Smooth muscle cell (in vitro differentiated cells): ENCODE results near the gene NEUROD6. TPM values are rescaled to one million over a fixed set of nuclear protein-coding genes. Genes with fewer than 3 reads are reported as not detected.

Experiments used
- DNase-seq: peaks from one replicate; lab custom pipeline; 2025; ENCODE audit not compliant: unreplicated experiment; lab: John Stamatoyannopoulos, UW
- H2AFZ ChIP-seq: fragments of 200-600 bp; sonication (generic); 2 replicates; pipeline ENCODE4 v1.6.0; 2016; ENCODE audit warnings: antibody characterized with exemption, low read depth, mild to moderate bottlenecking
- H3F3A ChIP-seq: fragments of 200-600 bp; sonication (generic); 2 replicates; pipeline ENCODE4 v1.6.0; 2017; ENCODE audit warnings: antibody characterized with exemption, low read depth
- H3K27ac ChIP-seq: fragments of 200-600 bp; sonication (generic); 2 replicates; pipeline ENCODE4 v1.5.1; 2016; ENCODE audit warnings: low read depth, mild to moderate bottlenecking
- H3K27me3 ChIP-seq: fragments of 200-600 bp; sonication (generic); 2 replicates; pipeline ENCODE4 v1.6.1; 2016; ENCODE audit warnings: low read depth, mild to moderate bottlenecking
- H3K36me3 ChIP-seq: fragments of 200-600 bp; sonication (generic); 2 replicates; pipeline ENCODE4 v1.5.1; 2016; ENCODE audit warnings: low read depth
- H3K4me1 ChIP-seq: fragments of 200-600 bp; sonication (generic); 2 replicates; pipeline ENCODE4 v1.5.1; 2016; ENCODE audit warnings: low read depth
- H3K4me2 ChIP-seq: fragments of 200-600 bp; sonication (generic); 2 replicates; pipeline ENCODE4 v1.6.0; 2016; ENCODE audit warnings: mild to moderate bottlenecking
- H3K4me3 ChIP-seq: fragments of 200-600 bp; sonication (generic); 2 replicates; pipeline ENCODE4 v1.5.1; 2016; ENCODE audit warnings: mild to moderate bottlenecking
- H3K79me2 ChIP-seq: fragments of 200-600 bp; sonication (generic); 2 replicates; pipeline ENCODE4 v1.6.0; 2016; ENCODE audit warnings: low read depth, mild to moderate bottlenecking
- H3K9ac ChIP-seq: fragments of 200-600 bp; sonication (generic); 2 replicates; pipeline ENCODE4 v1.6.0; 2016; ENCODE audit warnings: low read depth
- H3K9me3 ChIP-seq: fragments of 200-600 bp; sonication (generic); replicated peaks from 2 replicates; pipeline ENCODE4 v1.5.1; 2016; ENCODE audit warnings: low read depth
- H4K20me1 ChIP-seq: fragments of 200-600 bp; sonication (generic); 2 replicates; pipeline ENCODE4 v1.6.0; 2016; ENCODE audit warnings: low read depth
- WGBS: methylation state at CpG from one replicate; pipeline ENCODE4 v1.1.7; 2016; ENCODE audit warnings: low lambda C conversion rate; 5-methylcytosine and 5-hydroxymethylcytosine counted together
- polyA plus RNA-seq: library from polyadenylated mRNA; unstranded; fragments of >200 nt; fragmentation: Nextera tagmentation; extraction: Ambion mirVana; gene quantifications from 2 replicates; pipeline ENCODE4 v1.2.1, GENCODE V29; 2016
- total RNA-seq: library from RNA; depleted of rRNA; stranded (reverse); fragments of >200 nt; gene quantifications from 2 replicates; pipeline ENCODE4 v1.2.3, GENCODE V29; 2014
- TF ChIP-seq, protein P1 (sequence below): fragments of 200-600 bp; sonication (generic); IDR thresholded peaks from 2 replicates; pipeline ENCODE4 v1.5.1; 2017; ENCODE audit warnings: borderline replicate concordance, mild to moderate bottlenecking, antibody characterized with exemption; ENCODE audit not compliant: insufficient read depth, poor library complexity, severe bottlenecking

Gene NEUROD6
- total and polyA plus RNA-seq, 2 experiments from 2014 or later: not detected

GRCh38 chr7:31315758-31316157 lies 24.8 kb downstream of the NEUROD6 start:
- Histone ChIP-seq H3K4me3 (no peak overlapping the region), H3K9ac (no peak overlapping the region), H3K4me2 (no peak overlapping the region), H3K9me3 (no peaks in the 10 kb centered on the region), H3K79me2 (no peaks in the 10 kb centered on the region), H3K4me1 (no peaks in the 10 kb centered on the region), H3F3A (no peaks in the 10 kb centered on the region), H3K27ac (no peak overlapping the region), H2AFZ (no peak overlapping the region), H4K20me1 (no peaks in the 10 kb centered on the region), H3K36me3 (no peaks in the 10 kb centered on the region), H3K27me3 (no peaks in the 10 kb centered on the region)
- DNase-seq: no peak
- TF ChIP-seq, protein P1, sequence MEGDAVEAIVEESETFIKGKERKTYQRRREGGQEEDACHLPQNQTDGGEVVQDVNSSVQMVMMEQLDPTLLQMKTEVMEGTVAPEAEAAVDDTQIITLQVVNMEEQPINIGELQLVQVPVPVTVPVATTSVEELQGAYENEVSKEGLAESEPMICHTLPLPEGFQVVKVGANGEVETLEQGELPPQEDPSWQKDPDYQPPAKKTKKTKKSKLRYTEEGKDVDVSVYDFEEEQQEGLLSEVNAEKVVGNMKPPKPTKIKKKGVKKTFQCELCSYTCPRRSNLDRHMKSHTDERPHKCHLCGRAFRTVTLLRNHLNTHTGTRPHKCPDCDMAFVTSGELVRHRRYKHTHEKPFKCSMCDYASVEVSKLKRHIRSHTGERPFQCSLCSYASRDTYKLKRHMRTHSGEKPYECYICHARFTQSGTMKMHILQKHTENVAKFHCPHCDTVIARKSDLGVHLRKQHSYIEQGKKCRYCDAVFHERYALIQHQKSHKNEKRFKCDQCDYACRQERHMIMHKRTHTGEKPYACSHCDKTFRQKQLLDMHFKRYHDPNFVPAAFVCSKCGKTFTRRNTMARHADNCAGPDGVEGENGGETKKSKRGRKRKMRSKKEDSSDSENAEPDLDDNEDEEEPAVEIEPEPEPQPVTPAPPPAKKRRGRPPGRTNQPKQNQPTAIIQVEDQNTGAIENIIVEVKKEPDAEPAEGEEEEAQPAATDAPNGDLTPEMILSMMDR: no peak
- WGBS: 92% methylated on average over 1 of the region's 1 CpG

- H3K79me2 ChIP-seq: no peaks in the 10 kb centered on the region
- no peaks in the 10 kb centered on the region for H3K27me3 ChIP-seq
- no peak overlapping the region for H3K4me3 ChIP-seq
- H4K20me1 ChIP-seq: no peaks in the 10 kb centered on the region
- H3K9ac ChIP-seq: no peak overlapping the region
- H3K36me3 ChIP-seq: no peaks in the 10 kb centered on the region
- DNase-seq: no peak
- H3K9me3 ChIP-seq: no peaks in the 10 kb centered on the region
- no peak overlapping the region for H2AFZ ChIP-seq
- H3F3A ChIP-seq: no peaks in the 10 kb centered on the region
- H3K4me2 ChIP-seq: no peak overlapping the region
- H3K4me1 ChIP-seq: no peaks in the 10 kb centered on the region
- no peak overlapping the region for H3K27ac ChIP-seq
- 94% methylated on average over 4 of the region's 4 CpGs for WGBS
- TF ChIP-seq, protein P1: no peak
Observed at GRCh38 chr7:31314781-31315180, 25.7 kb downstream of the NEUROD6 start.

GRCh38 chr7:31312889-31313288 lies 27.6 kb downstream of the NEUROD6 start:
- no peak overlapping the region for H3K4me2 ChIP-seq
- H3K4me1 ChIP-seq: no peaks in the 10 kb centered on the region
- H3K79me2 ChIP-seq: no peaks in the 10 kb centered on the region
- no peak overlapping the region for H3K4me3 ChIP-seq
- no peaks in the 10 kb centered on the region for H3K9me3 ChIP-seq
- H3K36me3 ChIP-seq: no peaks in the 10 kb centered on the region
- TF ChIP-seq, protein P1: no peak
- no peak overlapping the region for H3K9ac ChIP-seq
- H2AFZ ChIP-seq: no peak overlapping the region
- no peaks in the 10 kb centered on the region for H4K20me1 ChIP-seq
- H3K27me3 ChIP-seq: peaks cover 3% of the 10 kb centered on the region
- H3K27ac ChIP-seq: no peak overlapping the region
- no peaks in the 10 kb centered on the region for H3F3A ChIP-seq
- DNase-seq: no peak
- 96% methylated on average over 7 of the region's 7 CpGs for WGBS

- no peak overlapping the region for H3K27ac ChIP-seq
- TF ChIP-seq, protein P1: no peak
Observed at GRCh38 chr7:31311552-31311951, 29.0 kb downstream of the NEUROD6 start.

More at GRCh38 chr7:31311552-31311951, 29.0 kb downstream of the NEUROD6 start:
- no peak overlapping the region for H3K4me2 ChIP-seq
- no peaks in the 10 kb centered on the region for H4K20me1 ChIP-seq
- H3K27me3 ChIP-seq: peaks cover 16% of the 10 kb centered on the region
- no peak for DNase-seq
- 43% methylated on average over 6 of the region's 6 CpGs for WGBS
- H3K36me3 ChIP-seq: no peaks in the 10 kb centered on the region
- no peak overlapping the region for H2AFZ ChIP-seq
- H3K9me3 ChIP-seq: no peaks in the 10 kb centered on the region
- no peaks in the 10 kb centered on the region for H3K79me2 ChIP-seq
- H3F3A ChIP-seq: no peaks in the 10 kb centered on the region
- H3K9ac ChIP-seq: no peak overlapping the region
- no peaks in the 10 kb centered on the region for H3K4me1 ChIP-seq
- H3K4me3 ChIP-seq: no peak overlapping the region
